OCI-LY3 (cell line): ENCODE measurements around the gene CYTH3.

Source experiments
- CTCF ChIP-seq: fragments of 200-600, 300-600 bp; sonication (generic); IDR thresholded peaks from 2 replicates; pipeline ENCODE4 v1.5.1; 2014; ENCODE audit warnings: antibody characterized with exemption, low read length, low read depth
- EZH2phosphoT487 ChIP-seq: fragments of 200-600 bp; shearing (Covaris generic); IDR thresholded peaks from 2 replicates; pipeline ENCODE4 v1.6.1; 2018; ENCODE audit warnings: antibody characterized with exemption, mixed run types, low read depth

DNA sequence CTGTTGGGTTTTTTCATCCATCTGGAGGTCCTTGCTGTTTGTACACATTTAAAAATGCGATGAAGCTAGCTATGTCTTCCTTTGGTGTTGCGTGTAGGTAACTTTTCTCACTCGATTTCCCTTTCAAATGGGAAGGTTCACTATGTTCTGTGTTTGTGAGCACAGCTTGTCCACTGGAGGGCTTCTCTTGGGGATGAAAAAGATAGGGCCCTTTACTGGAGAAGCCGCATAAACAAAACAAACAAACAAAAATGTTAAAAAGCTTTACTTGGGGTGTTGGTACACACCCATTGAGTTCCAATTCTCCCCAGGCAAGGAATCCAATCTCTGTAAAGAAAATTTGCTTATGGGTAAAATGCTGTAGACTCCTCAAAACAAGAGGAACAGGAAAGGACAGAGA is 23.4 kb downstream of the CYTH3 start:
- TF ChIP-seq CTCF (no peak), EZH2phosphoT487 (no peak)
